Head of caudate nucleus (tissue), 42 donors: ENCODE measurements around the gene SYNDIG1.

Experiments used
- DNase-seq, 42 donors: peaks; one replicate each; pipeline versions ENCODE4 v3.0.0 to v3.0.0-alpha.2; 2020 to 2021; ENCODE audit warnings: mixed read lengths in 7 of 42
- intact Hi-C: fragments of 100-400 bp; cut with DNase I; formaldehyde crosslinking; loops from one replicate; pipeline ENCODE4 v1.15.0; 2022

Gene SYNDIG1

DNA sequence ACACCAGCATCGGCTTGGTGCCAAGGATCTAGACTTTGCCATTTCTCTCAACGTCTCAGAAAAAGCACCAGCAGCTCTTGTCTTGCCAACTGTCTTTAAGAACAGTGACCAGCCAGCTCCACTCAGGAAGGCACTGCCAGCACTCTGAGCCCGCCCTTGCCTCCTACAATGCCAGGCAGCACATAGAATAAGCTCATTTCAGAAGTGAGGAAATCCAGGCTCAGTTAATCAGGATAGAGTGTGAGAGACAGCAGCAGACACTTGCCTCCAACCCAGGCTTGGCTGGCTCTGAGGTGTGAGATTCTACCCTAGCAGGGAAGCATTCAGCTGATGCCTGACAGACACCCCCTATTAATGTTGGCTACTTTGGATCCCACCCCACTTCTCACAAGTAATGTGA lies 4.3 kb upstream of the SYNDIG1 start:
- intact Hi-C loops = loop anchor here (5.0 kb wide), 1 partner anchor 317 kb away; no protein-coding TSS in a partner anchor
- no peak for DNase-seq

DNA sequence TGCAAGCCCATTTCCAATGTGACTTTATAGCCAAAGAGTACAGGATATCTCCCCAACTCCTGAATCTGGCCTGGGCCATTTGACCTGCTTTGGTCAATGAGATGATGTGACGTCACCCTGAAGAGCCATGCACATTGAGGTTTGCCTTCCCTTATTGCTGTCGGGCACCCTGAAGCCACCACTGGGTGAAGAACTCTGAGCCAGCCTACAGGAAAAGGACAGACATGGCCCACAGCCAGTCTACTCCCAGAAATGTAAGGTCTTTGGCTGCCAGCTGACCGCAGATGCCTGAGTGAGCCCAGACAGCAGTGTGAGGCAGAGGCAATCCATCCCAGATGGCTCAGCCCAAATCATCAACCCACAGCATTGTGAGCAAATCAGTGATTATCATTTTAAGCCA lies 3.7 kb upstream of the SYNDIG1 start:
- DNase-seq = peak; percentile 38 to 89 (median 74)
- intact Hi-C loops = loop anchor here (5.0 kb wide), 1 partner anchor 317 kb away; no protein-coding TSS in a partner anchor

DNA sequence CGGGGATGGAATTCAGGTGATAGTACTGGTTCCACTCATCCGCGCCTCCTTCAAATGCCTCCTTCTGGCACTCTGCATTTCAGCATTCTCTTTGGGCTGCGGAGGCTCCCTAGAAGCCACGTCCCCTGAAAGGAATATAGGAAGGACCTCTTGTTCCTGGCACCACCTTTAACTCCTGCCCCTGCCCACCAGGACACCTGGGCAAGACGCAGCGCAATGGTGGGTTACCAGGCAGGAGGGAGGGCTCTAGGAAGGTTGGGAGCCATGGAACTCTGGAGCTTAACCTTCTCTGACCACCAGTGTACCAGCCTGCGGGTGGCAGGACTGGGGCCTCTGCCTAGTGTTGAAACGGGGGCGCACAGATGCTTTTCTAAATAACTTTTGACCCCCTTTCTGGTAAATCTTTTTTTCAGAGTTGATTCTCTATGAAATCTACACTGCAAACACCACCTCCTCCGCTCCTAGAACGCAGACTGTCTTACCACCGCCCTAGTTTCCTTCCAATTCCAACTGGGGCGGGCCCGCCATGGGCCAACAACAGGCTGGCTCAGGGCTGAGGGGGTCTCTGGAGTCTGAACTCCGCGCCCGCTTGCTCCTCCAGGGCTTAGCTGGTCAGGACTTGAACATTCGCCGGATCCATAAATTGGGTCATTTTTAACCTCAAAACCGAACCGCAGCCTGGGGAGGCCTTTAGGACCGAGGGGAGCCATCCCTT lies 871 bp upstream of the SYNDIG1 start:
- DNase-seq = peak in 4 of 42 donors; percentile 17 to 39 (median 28)
- intact Hi-C loops = loop anchor here (5.0 kb wide), 1 partner anchor 314 kb away; no protein-coding TSS in a partner anchor

DNA sequence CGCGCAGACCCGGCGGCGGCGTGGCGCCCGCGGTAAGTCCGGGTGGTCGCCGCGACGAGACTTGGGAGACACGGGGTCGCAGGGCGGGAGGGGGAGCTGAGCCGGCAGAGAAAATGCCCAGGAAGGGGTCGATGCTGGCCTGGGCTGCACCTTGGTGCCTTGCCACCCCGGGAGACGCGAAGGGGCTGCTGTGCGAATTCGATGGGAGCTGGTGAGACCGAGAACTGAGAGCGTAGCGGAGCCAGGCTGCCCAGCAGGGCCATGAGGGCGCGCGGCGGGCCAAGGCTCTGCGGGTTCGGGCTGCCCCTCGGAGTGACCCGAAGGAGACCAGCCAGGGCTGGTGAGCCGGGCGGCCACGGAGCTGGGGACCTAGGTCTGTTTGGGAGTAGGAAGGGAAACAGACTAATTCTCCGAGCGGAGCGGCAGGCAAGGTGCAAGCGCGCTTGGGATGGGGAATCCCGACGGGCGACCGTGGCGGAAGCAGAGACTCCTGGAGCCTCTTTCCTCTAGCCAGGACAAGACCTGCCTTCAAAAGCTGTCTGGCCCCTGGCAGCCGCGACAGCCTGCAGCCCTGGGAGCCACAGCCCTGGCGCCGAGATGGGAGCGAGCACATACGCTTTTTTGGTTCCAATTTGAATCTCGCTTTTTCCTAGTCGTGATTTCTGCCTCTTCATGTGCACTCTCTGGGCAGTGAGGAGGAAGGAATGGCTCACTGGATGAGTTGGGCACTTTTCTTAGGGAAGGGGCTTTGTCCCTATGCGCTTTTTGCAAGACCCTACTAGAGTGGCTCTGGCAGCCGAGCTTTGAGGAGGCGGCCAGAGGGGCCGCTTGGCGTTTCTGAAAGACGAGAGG lies 691 bp downstream of the SYNDIG1 start:
- intact Hi-C loops = loop anchor here (5.0 kb wide), 1 partner anchor 312 kb away; no protein-coding TSS in a partner anchor
- peak in 40 of 42 donors; percentile 37 to 80 (median 60) for DNase-seq

DNA sequence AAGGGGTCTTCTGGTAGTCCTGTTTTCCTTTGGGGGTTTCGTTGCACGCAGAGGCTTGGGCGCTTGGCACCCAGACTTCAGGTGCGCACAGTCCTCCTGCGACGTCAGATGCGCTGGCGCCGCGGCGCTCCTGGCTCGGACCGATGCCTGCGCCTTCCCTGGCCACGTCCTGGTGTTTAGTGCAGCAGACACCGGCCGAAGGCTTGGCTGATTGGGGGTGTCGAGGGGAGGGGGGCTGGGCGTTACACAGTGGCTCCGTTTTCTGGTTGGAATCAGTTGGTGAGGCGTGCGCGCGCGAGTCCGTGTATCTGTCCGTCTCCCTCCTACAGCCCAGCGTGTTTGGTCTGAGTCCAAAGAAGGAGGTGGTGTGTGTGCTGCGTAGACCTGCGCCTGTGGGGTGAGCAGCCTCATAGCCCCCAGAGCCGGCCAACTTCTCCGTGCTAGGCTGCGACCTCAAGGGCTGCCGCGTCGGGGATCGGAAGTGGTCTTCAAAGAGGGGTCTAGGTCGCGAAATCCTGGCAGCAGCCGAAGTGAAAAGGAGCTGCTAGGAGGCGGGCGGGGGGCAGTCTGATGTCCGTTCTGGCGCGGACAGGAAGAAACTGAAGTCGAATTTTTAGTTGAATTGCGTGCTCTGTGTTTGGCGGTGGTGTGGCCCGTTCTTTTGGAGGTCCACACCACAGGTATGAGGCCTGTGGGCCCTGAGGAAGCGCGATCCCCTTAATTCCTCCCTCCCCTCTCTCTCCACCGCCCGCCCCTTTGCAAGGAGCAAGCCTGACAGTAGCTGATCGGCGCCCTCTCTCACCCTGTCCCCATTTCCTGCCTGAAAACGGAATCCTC lies 1.5 kb downstream of the SYNDIG1 start:
- DNase-seq = peak; percentile 40 to 83 (median 66)
- intact Hi-C loops = no loop called here

DNA sequence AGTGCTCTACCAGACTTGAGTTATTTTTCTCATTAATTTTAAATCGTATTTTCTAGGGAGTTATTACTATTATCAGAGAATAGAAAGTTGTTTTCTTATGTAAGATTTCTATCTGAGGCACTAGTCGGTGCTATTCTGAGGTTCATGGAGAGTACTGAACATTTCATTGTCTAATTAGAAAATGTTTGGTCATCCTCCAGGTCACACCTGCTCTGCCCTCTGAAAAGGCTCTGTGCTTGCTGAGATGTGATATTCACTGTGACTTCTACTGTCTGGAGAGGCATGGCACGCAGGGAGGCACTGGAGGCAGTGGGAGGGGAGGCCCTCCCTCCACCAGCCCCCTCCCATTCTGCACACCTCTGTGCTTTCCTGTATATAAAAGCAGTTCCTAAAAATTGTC lies 3.0 kb downstream of the SYNDIG1 start:
- intact Hi-C loops = no loop called here
- DNase-seq = peak in 2 of 42 donors; percentile 23 to 42

DNA sequence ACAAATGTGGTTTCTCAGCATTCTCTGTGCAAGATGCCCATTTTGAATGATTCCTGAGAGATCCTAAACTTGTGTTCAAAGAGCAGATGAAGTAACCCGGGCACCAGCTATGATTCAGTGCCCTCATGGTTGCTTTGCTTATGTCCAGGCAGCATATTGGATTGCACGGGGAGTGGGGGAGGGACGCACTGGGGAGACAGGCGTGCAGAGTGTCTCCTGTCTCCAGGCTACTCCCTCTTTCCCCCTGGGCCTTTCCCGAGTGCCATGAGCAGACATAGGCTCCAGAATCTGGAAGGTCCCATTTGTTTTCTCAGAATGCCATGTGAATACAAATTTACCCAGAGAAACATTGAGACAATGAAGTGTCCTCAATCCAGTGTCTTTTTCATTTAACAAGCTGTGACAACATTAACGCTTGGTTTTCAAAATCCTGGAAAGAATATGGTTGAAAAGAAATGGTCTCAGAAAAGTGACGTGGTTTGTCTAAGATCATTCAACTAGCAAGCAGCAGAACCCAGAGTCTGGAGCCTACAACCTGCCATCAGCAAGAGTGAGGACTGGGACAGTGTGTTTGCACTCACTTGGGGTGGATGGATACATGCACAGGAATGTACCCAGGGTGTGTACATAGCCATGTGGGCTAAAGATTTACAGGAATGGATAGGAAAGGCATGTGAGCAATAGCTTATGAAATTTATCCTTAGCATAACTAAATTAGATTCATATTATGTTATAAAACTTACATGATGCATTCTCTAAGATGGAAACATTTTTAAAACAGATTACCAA lies 4.2 kb downstream of the SYNDIG1 start:
- peak in 3 of 42 donors; percentile 8 to 39 (median 25) for DNase-seq
- intact Hi-C loops = no loop called here

DNA sequence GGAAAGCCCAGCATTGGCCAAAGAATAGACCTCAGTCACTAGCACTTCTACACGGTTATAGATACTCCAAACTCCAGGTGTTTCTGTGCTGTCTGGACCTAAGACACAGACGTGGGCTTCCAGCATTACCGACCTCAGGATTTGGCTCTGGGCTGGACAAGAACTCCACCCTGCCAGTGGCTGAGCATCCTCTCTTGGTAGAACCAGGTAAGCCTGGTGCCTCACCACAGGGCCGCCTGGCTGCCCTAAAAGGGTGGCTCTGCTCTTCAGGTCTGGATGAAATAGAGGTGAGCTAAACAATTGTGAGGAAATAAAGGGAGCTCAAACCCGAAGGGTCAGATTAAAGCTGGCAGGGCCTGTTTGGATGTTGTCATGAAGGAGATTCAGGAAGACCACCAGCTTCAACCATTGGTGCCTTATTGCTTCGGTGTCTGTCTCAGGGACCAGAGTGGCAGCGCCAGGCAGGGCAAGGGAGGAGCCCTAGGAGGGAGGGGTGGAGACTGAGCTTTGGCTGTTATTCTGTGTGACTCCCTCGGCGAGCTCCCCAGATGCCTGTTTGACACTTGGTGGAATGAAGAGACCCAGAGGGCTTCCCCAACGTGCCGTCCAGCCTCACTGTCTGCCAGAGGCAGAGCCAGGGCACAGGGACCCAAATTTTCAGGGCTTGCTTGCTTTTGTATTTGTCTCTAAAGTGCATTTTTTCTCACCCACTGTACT lies 8.6 kb downstream of the SYNDIG1 start:
- intact Hi-C loops = no loop called here
- peak in 17 of 42 donors; percentile 12 to 68 (median 42) for DNase-seq

DNA sequence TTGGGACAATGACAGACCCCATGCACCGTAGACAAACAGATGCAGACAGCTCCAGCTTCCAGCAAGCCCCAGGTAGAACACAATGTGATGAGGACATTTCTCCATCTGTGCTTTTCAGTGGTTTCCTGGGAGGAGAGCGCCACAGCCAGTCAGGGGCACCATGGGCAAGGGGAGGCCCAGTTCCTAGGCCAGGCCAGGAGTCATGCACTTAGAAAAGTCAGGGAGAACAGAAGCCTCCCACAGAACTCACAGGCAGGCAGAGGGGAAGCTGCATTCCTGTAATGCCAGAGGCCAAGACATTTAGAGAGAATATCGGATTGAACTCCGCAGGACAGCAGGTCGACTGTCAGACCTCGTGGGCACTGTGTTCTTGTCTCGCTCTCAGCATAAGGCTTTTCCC lies 9.2 kb downstream of the SYNDIG1 start:
- intact Hi-C loops = no loop called here
- peak in 4 of 42 donors; percentile 7 to 33 (median 18) for DNase-seq

DNA sequence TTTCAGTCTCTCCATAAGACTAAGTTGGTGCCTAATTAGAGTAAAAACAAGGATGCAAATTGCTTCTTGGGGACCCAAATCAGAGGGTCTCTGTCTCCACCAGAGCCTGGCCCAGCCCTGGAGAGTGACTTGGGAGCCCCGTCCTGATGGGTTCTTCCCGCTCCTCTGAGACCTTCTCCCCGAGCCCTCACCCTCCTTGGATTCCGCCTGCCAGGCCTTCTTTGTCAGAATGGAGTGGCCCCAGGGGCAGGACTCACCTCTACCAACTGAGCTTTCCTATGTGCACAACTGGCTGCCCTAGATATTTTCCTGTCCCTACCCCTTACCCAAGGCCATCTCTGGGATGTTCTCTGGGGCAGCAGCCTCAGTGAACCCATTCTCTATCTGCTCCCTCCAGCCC lies 9.7 kb downstream of the SYNDIG1 start:
- DNase-seq = peak in 4 of 42 donors; percentile 7 to 23 (median 16)
- intact Hi-C loops = no loop called here

DNA sequence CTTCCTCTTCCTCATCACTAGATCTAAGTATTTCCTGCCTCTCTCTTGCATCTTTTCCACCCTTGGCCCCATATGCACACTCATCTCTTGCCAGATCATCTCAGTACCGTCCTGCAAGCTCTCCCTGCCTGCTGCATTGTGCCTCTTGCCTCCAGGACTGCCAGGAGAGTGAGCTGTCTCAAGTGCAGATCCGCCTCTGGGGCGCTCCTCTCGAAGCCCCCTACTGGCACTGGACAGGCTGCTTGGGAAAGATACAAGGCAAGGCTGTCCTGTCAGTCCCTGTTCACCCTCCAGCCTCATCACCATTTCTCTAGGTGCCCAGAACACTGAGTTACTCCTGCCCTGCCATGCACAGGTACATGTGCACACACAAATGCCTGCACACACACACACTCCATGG lies 10.2 kb downstream of the SYNDIG1 start:
- intact Hi-C loops = no loop called here

DNA sequence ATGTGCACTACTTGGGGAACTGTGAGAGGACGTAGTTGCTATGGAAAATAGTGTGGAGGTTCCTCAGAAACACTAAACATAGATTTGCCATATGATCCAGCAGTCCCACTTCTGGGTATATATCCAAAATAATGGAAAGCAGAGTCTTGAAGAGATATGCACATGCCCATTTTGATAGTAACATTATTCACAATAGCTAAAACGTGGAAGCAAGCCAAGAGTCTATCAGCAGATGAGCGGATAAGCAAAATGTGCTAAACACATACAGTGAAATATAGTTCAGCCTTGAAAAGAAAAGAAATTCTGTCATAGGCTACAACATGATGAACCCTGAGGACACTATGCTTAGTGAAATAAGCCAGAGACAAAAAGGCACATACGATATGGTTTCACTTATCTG lies 11.1 kb downstream of the SYNDIG1 start:
- DNase-seq = no peak
- intact Hi-C loops = no loop called here

More for the DNA sequence above, 10.2 kb downstream of the SYNDIG1 start:
- peak in 3 of 42 donors; percentile 11 to 25 (median 21) for DNase-seq

DNA sequence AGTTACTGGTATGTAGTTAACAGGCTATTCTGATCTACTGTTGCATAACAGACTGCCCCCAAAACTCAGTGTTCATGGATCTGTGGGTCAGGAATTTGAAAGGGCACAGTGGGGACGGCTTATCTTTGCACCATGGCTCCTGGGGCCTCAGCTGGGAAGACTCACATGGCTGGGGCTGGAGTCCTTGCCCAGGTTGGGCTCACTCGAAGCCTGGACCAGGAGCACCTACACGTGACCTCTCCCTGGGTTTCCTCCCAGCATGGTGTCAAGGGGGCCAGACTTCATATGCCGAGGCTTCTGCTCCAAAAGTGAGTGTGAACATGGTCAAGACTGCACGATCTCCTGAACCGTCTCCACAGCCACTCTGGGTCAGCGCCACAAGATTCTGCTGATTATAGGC lies 11.7 kb downstream of the SYNDIG1 start:
- intact Hi-C loops = no loop called here
- DNase-seq = peak in 3 of 42 donors; percentile 9 to 32 (median 15)

DNA sequence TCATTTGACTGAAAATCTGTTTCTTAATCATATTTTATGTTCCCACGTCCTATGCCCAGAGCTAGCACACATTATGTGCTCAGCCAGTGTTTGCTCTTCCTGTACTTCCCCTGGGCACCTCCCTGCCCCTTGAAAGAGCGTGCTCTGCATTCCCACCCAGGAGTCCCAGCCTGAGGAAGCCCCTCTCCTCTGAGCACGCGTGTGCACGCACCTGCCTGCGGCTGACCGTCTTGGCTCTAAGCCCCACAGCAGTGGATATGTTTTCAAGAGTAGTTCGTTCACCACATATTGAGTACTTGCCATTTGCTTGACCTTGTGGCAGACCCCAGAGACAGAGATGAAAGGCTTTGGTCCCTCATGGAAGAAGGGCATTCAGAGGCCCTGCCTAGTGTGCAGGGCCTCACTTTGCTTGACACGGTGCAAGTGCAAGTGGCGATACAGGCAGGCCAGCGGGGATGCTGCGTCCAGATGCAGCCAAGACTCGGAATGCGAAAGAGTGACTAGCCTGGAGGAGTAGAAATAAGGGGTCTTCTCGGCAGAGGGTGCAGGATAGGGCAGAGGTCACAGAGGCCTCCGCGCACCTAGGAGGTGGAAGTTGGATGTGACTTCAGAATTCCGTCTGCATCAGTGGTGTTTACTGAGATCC lies 14.1 kb downstream of the SYNDIG1 start:
- intact Hi-C loops = no loop called here
- DNase-seq = peak in 3 of 42 donors; percentile 5 to 26 (median 18)

DNA sequence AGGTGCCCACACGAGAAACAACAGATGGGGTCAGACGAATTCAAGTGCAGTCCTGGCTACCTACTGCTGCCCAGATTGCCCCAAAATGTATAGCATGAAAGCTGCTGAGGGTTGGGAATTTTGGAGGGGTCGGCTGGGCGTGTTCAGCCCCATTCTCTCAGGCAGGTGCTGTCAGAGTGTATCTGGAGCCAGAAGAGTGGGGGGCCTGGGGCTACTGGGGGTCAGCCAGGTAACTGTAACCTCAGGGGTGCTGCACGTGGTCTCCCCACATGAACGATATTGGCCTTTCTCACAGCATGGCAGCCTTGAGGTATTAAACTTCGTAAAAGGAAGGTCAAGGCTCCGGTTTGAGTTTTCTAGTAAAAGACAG lies 14.6 kb downstream of the SYNDIG1 start:
- DNase-seq = peak in 5 of 42 donors; percentile 0 to 29 (median 6)
- intact Hi-C loops = no loop called here

DNA sequence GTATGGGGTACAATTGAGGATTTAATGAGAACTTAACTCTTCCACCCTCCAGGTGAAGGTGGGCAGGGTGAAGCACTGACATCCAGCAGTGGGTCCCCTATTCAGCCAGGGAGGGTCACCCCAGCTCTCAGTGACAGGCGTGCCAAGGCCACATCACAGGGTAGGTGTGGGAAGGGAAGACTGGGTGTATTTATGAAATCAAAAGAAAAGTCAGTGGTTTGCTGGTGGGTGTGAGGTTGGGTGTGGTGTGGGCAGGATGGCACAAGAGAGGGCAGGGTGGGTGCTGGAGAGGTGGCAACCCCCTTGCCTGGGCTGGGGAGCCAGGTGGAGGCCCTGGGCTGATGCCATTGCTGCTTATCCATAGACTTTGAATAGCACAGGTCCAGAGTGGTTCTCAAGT lies 16.6 kb downstream of the SYNDIG1 start:
- intact Hi-C loops = no loop called here
- DNase-seq = peak in 9 of 42 donors; percentile 3 to 37 (median 6)

DNA sequence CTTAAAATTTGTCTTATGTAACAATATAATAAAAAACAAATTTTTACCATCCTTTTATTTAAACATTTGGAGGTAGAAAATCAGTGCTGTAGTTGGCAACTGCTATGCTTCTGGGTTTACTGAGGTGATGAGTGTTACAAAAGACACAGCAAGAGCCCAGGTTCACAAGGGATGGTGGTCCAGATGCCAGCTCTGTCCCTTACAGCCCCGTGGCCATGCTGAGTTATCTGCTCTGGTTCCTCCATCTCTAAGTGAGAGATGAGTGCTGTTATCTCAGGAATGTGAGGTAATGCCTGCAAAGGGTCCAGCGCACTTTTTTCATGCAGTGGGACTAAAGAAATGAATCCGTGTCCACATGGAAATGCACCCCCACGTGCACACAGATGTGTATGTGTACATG lies 17.8 kb downstream of the SYNDIG1 start:
- DNase-seq = peak in 7 of 42 donors; percentile 1 to 18 (median 5)
- intact Hi-C loops = no loop called here
